ENCODE results near the gene TOR1B.
"Not testable (repeated sequence)": the region's sequence is repeated elsewhere in the genome, so short reads cannot be mapped to it uniquely, and the experiment has no call there.

TOR1B gene

GRCh38 chr9:129802833-129803675 is at the start of gene TOR1B:
Gene TOR1B, plus strand, starts transcription at chr9:129803184. Its CDS starts 29 bp downstream, at chr9:129803213.
- peak; percentile 96 for DNase-seq

- no peak for DNase-seq
These were observed 47.8 kb upstream of the TOR1B start for GRCh38 chr9:129755151-129755550.

GRCh38 chr9:129756191-129756590 is 46.8 kb upstream of the TOR1B start:
- DNase-seq, result no peak

GRCh38 chr9:129757045-129757444 is 45.9 kb upstream of the TOR1B start:
- DNase-seq, result peak; percentile 94

GRCh38 chr9:129759319-129759718 is 43.7 kb upstream of the TOR1B start:
- no peak for DNase-seq

GRCh38 chr9:129759804-129760502 is 43.0 kb upstream of the TOR1B start:
- no peak for DNase-seq

- not testable (repeated sequence) for DNase-seq
These were observed 42.2 kb upstream of the TOR1B start for GRCh38 chr9:129760784-129761183.

GRCh38 chr9:129761293-129761900 is 41.6 kb upstream of the TOR1B start:
- peak; percentile 74 for DNase-seq

- no peak for DNase-seq
These were observed 41.0 kb upstream of the TOR1B start for GRCh38 chr9:129761901-129762369.

- peak; percentile 95 for DNase-seq
These were observed 40.5 kb upstream of the TOR1B start for GRCh38 chr9:129762370-129762984.

- peak; percentile 59 for DNase-seq
These were observed 39.7 kb upstream of the TOR1B start for GRCh38 chr9:129762985-129763926.

GRCh38 chr9:129765764-129766317 is 37.1 kb upstream of the TOR1B start:
- no peak for DNase-seq

GRCh38 chr9:129768486-129768885 is 34.5 kb upstream of the TOR1B start:
- DNase-seq, result no peak

GRCh38 chr9:129769669-129770068 is 33.3 kb upstream of the TOR1B start:
- no peak for DNase-seq

GRCh38 chr9:129770741-129771140 is 32.2 kb upstream of the TOR1B start:
- DNase-seq, result no peak

- DNase-seq, result peak; percentile 100
These were observed 29.5 kb upstream of the TOR1B start for GRCh38 chr9:129773262-129774048.

GRCh38 chr9:129774791-129775447 is 28.1 kb upstream of the TOR1B start:
- no peak for DNase-seq

- peak; percentile 55 for DNase-seq
These were observed 27.6 kb upstream of the TOR1B start for GRCh38 chr9:129775448-129775798.

GRCh38 chr9:129776096-129776495 is 26.9 kb upstream of the TOR1B start:
- DNase-seq, result not testable (repeated sequence)

GRCh38 chr9:129776566-129776937 is 26.4 kb upstream of the TOR1B start:
- DNase-seq, result no peak

Data from inflammatory macrophage treated with lipopolysaccharide for 4 hours (primary cell).